H9 (cell line): ENCODE results near the gene GPATCH2. TPM values are rescaled to one million over a fixed set of nuclear protein-coding genes. Genes with fewer than 3 reads are reported as not detected.

Experiments used
- DNase-seq: peaks from one replicate; pipeline ENCODE4 v3.0.0-alpha.2; 2017
- H2AFZ ChIP-seq: one replicate; pipeline ENCODE4 v1.6.1; 2013; ENCODE audit warnings: mild to moderate bottlenecking, low read length, control low read depth, moderate library complexity
- H2AK5ac ChIP-seq: 2 replicates; pipeline ENCODE4 v1.6.1; 2013; ENCODE audit warnings: low read length, control low read depth, mixed read lengths; ENCODE audit not compliant: insufficient read length
- H2BK120ac ChIP-seq: one replicate; pipeline ENCODE4 v1.6.1; 2013; ENCODE audit warnings: low read depth, mild to moderate bottlenecking, low read length, control low read depth, inconsistent platforms; ENCODE audit not compliant: poor library complexity, severe bottlenecking
- H2BK12ac ChIP-seq: 2 replicates; pipeline ENCODE4 v1.6.1; 2013; ENCODE audit warnings: low read length, control low read depth, mixed read lengths, low read depth; ENCODE audit not compliant: insufficient read length
- H2BK15ac ChIP-seq: 2 replicates; pipeline ENCODE4 v1.6.1; 2013; ENCODE audit warnings: low read depth, low read length, control low read depth
- H2BK20ac ChIP-seq: one replicate; pipeline ENCODE4 v1.6.1; 2013; ENCODE audit warnings: low read depth, mild to moderate bottlenecking, low read length, control low read depth, inconsistent platforms; ENCODE audit not compliant: poor library complexity, severe bottlenecking
- H2BK5ac ChIP-seq: 2 replicates; pipeline ENCODE4 v1.6.1; 2013; ENCODE audit warnings: low read length, control low read depth, mixed read lengths; ENCODE audit not compliant: insufficient read length
- H3K14ac ChIP-seq: 2 replicates; pipeline ENCODE4 v1.6.1; 2013; ENCODE audit warnings: low read length, control low read depth; ENCODE audit not compliant: insufficient read depth
- H3K18ac ChIP-seq: 2 replicates; pipeline ENCODE4 v1.6.1; 2013; ENCODE audit warnings: low read depth, mild to moderate bottlenecking, mixed read lengths, low read length, control low read depth; ENCODE audit not compliant: insufficient read length
- H3K23ac ChIP-seq: 2 replicates; pipeline ENCODE4 v1.6.1; 2013; ENCODE audit warnings: low read length, control low read depth, mixed read lengths, low read depth; ENCODE audit not compliant: insufficient read length
- H3K23me2 ChIP-seq: 2 replicates; pipeline ENCODE4 v1.6.1; 2013; ENCODE audit warnings: low read depth, mild to moderate bottlenecking, mixed read lengths, low read length, control low read depth; ENCODE audit not compliant: insufficient read length, poor library complexity, severe bottlenecking
- H3K27ac ChIP-seq: 2 replicates; pipeline ENCODE4 v1.5.1; 2013; ENCODE audit warnings: low read length, control low read depth, mixed read lengths, low read depth; ENCODE audit not compliant: insufficient read length
- H3K27me3 ChIP-seq: 2 replicates; pipeline ENCODE4 v1.6.1; 2013; ENCODE audit warnings: low read length, control low read depth, inconsistent platforms; ENCODE audit not compliant: insufficient read depth
- H3K4ac ChIP-seq: 2 replicates; pipeline ENCODE4 v1.6.1; 2013; ENCODE audit warnings: low read depth, mild to moderate bottlenecking, control low read depth, inconsistent platforms, low read length, moderate library complexity
- H3K4me1 ChIP-seq: 2 replicates; pipeline ENCODE4 v1.6.1; 2013; ENCODE audit warnings: low read length, control low read depth, inconsistent platforms; ENCODE audit not compliant: insufficient read depth
- H3K4me2 ChIP-seq: 2 replicates; pipeline ENCODE4 v1.6.1; 2013; ENCODE audit warnings: low read length, control low read depth, mixed read lengths; ENCODE audit not compliant: insufficient read length, insufficient read depth
- H3K56ac ChIP-seq: 2 replicates; pipeline ENCODE4 v1.6.1; 2013; ENCODE audit warnings: low read depth, mild to moderate bottlenecking, mixed read lengths, low read length, control low read depth; ENCODE audit not compliant: insufficient read length
- H3K79me1 ChIP-seq: 2 replicates; pipeline ENCODE4 v1.6.1; 2013; ENCODE audit warnings: low read depth, mild to moderate bottlenecking, moderate library complexity, low read length, control low read depth, inconsistent platforms; ENCODE audit not compliant: insufficient read depth, poor library complexity, severe bottlenecking
- H3K79me2 ChIP-seq: 2 replicates; pipeline ENCODE4 v1.6.1; 2013; ENCODE audit warnings: low read length, control low read depth, inconsistent platforms; ENCODE audit not compliant: insufficient read depth
- H3K9ac ChIP-seq: 2 replicates; pipeline ENCODE4 v1.6.1; 2013; ENCODE audit warnings: low read length, control low read depth, mixed read lengths; ENCODE audit not compliant: insufficient read length; ENCODE audit errors: extremely low read depth
- H3K9me3 ChIP-seq: one replicate; pipeline ENCODE4 v1.6.1; 2013; ENCODE audit warnings: low read depth, low read length, inconsistent platforms; ENCODE audit not compliant: control insufficient read depth
- H3T11ph ChIP-seq: one replicate; pipeline ENCODE4 v1.6.1; 2013; ENCODE audit warnings: mild to moderate bottlenecking, low read length, control low read depth, inconsistent platforms
- H4K20me1 ChIP-seq: one replicate; pipeline ENCODE4 v1.6.1; 2013; ENCODE audit not compliant: control insufficient read depth, insufficient read length, insufficient read depth
- H4K5ac ChIP-seq: 2 replicates; pipeline ENCODE4 v1.6.1; 2013; ENCODE audit warnings: low read depth, mild to moderate bottlenecking, mixed read lengths, low read length, control low read depth; ENCODE audit not compliant: insufficient read length
- H4K8ac ChIP-seq: replicated peaks from 2 replicates; pipeline ENCODE4 v1.6.1; 2013; ENCODE audit warnings: low read length, control low read depth, mixed read lengths, low read depth; ENCODE audit not compliant: insufficient read length
- H4K91ac ChIP-seq: 2 replicates; pipeline ENCODE4 v1.6.1; 2013; ENCODE audit warnings: low read depth, mild to moderate bottlenecking, moderate library complexity, mixed read lengths, low read length, control low read depth; ENCODE audit not compliant: insufficient read length
- H3K27ac Mint-ChIP-seq, 3 experiments: 2 replicates in 2 of 3; 3 replicates in 1 of 3; pipeline ENCODE4 v1.8.0; 2020 to 2021; ENCODE audit warnings: mixed read lengths in 3 of 3, mild to moderate bottlenecking in 1 of 3, moderate library complexity in 1 of 3
- H3K27me3 Mint-ChIP-seq: 2 replicates; pipeline ENCODE4 v1.8.0; 2021; ENCODE audit warnings: low read depth, mild to moderate bottlenecking, moderate library complexity, mixed read lengths
- H3K36me3 Mint-ChIP-seq, 3 experiments: 2 replicates in 2 of 3; 3 replicates in 1 of 3; pipeline ENCODE4 v1.8.0; 2020 to 2021; ENCODE audit warnings: low read depth in 3 of 3, mixed read lengths in 3 of 3; ENCODE audit not compliant: insufficient read depth in 1 of 3
- H3K4me1 Mint-ChIP-seq, 2 experiments: 2 replicates each; pipeline ENCODE4 v1.8.0; 2020; ENCODE audit warnings: mixed read lengths in 2 of 2
- H3K4me3 Mint-ChIP-seq, 2 experiments: 2 replicates in 1 of 2; 3 replicates in 1 of 2; pipeline ENCODE4 v1.8.0; 2020 to 2021; ENCODE audit warnings: mild to moderate bottlenecking in 2 of 2, mixed read lengths in 2 of 2, moderate library complexity in 1 of 2
- H3K9me3 Mint-ChIP-seq, 2 experiments: 2 replicates in 1 of 2; 3 replicates in 1 of 2; pipeline ENCODE4 v1.8.0; 2020; ENCODE audit warnings: mild to moderate bottlenecking in 2 of 2, mixed read lengths in 2 of 2, moderate library complexity in 1 of 2
- WGBS: extraction: QIAGEN DNeasy Blood & Tissue Kit; methylation state at CpG from one replicate; pipeline ENCODE4 v1.1.7; 2013; ENCODE audit warnings: missing lambda C conversion rate, low lambda C conversion rate, mixed read lengths; ENCODE audit not compliant: insufficient read length; ENCODE audit errors: extremely low coverage; 5-methylcytosine and 5-hydroxymethylcytosine counted together
- total RNA-seq: library from RNA; stranded (reverse); gene quantifications from 2 replicates; pipeline ENCODE4 v1.2.1, GENCODE V29; 2021
- TF ChIP-seq, protein P1 (sequence below): fragments of 200-600 bp; sonication (generic); conservative IDR thresholded peaks from 3 replicates; pipeline ENCODE4 v1.8.0; 2021; ENCODE audit warnings: antibody characterized with exemption, mild to moderate bottlenecking

GPATCH2 gene
- total RNA-seq, 1 experiment from 2014 or later, result 14.3 TPM

GRCh38 chr1:217437376-217437775 lies 193.5 kb downstream of the GPATCH2 start:
- Mint-ChIP-seq H3K36me3 (peaks cover 11 to 34% (median 16%) of the 10 kb centered on the region in 3 experiments), H3K27ac (peak overlapping the region in 1 of 3 experiments; percentile 34; a peak in 1 of 7 replicates), H3K27me3 (no peaks in the 10 kb centered on the region), H3K4me1 (peaks cover 5 to 10% of the 10 kb centered on the region in 2 experiments), H3K9me3 (peaks cover 3 to 6% of the 10 kb centered on the region in 2 experiments; a peak in 3 of 5 replicates), H3K4me3 (no peak overlapping the region)
- Histone ChIP-seq H3K79me2 (no peaks in the 10 kb centered on the region), H3T11ph (no peak overlapping the region), H2AK5ac (no peak overlapping the region), H3K23me2 (no peaks in the 10 kb centered on the region), H2AFZ (no peak overlapping the region), H2BK15ac (no peak overlapping the region), H4K5ac (no peak overlapping the region), H3K9ac (no peak overlapping the region), H3K27me3 (no peaks in the 10 kb centered on the region), H3K14ac (no peak overlapping the region; the same call in 1 of the 2 replicates), H3K23ac (no peak overlapping the region), H3K4me2 (no peak overlapping the region), H2BK120ac (no peak overlapping the region), H3K9me3 (no peaks in the 10 kb centered on the region), H4K20me1 (no peaks in the 10 kb centered on the region), H3K27ac (no peak overlapping the region), H2BK12ac (no peak overlapping the region), H3K18ac (no peak overlapping the region), H3K79me1 (no peaks in the 10 kb centered on the region), H3K4me1 (no peaks in the 10 kb centered on the region), H4K8ac (no peak overlapping the region), H2BK20ac (no peak overlapping the region), H4K91ac (no peak overlapping the region), H2BK5ac (no peak overlapping the region), H3K4ac (no peak overlapping the region), H3K56ac (no peak overlapping the region)
- no peak for DNase-seq
- no CpG with 5 or more reads among the region's 3 CpGs for WGBS
- TF ChIP-seq, protein P1, sequence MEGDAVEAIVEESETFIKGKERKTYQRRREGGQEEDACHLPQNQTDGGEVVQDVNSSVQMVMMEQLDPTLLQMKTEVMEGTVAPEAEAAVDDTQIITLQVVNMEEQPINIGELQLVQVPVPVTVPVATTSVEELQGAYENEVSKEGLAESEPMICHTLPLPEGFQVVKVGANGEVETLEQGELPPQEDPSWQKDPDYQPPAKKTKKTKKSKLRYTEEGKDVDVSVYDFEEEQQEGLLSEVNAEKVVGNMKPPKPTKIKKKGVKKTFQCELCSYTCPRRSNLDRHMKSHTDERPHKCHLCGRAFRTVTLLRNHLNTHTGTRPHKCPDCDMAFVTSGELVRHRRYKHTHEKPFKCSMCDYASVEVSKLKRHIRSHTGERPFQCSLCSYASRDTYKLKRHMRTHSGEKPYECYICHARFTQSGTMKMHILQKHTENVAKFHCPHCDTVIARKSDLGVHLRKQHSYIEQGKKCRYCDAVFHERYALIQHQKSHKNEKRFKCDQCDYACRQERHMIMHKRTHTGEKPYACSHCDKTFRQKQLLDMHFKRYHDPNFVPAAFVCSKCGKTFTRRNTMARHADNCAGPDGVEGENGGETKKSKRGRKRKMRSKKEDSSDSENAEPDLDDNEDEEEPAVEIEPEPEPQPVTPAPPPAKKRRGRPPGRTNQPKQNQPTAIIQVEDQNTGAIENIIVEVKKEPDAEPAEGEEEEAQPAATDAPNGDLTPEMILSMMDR, result no peak
